ENCODE measurements around the gene SEC61B.
"Not testable (repeated sequence)": the region's sequence is repeated elsewhere in the genome, so short reads cannot be mapped to it uniquely, and the experiment has no call there.

The SEC61B gene

DNA sequence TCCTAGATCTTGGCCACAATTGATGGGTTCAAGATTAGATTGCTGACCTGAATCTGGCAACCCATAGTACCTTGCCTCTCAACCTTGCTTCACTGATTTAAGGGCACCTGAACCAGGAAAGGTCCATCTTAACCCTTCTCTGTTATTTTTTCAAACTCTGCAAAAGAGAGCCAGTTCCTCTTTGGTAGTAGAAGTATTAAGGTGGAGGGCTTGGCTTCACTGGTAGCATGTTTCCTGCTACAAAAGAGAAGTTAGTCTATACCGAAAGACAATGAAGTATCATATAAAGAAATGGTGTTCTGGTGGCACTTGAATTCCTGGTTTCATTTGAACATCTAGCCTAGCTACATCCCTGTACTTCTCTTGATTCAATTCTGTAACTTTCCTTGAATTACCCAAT is 8.9 kb upstream of the SEC61B start:
- ATAC-seq, result no peak

DNA sequence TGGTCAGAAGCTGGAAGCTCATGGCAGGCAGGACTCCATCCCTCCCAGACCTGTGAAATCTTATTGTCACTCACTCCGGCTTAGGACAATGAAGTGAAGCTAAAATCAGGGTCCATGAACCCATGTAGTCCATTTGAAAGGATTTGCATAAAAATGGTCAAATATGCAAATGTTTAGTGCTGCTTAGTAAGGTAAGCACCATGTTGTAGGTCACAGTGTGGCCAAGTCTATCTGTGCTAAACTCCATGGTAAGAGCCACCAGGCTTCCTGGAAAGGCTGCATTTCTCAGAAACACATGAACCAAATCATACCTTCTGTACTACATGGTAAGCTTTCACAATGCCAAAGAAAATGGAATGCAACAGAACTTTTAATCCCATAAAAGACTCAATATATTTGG is 6.0 kb upstream of the SEC61B start:
- Mint-ChIP-seq H3K27ac (no peak overlapping the region), H3K4me1 (peaks cover 43% of the 10 kb centered on the region), H3K36me3 (peaks cover 57% of the 10 kb centered on the region), H3K4me3 (no peak overlapping the region), H3K9me3 (no peaks in the 10 kb centered on the region)
- ATAC-seq (no peak), DNase-seq (ENCODE audit: low spot score in 2 of 2) (no peak)

More for the DNA sequence above, 8.9 kb upstream of the SEC61B start:
- H3K9me3 Mint-ChIP-seq, result peaks cover 11% of the 10 kb centered on the region
- peaks cover 37% of the 10 kb centered on the region for H3K36me3 Mint-ChIP-seq
- no peak overlapping the region for H3K4me3 Mint-ChIP-seq
- H3K4me1 Mint-ChIP-seq, result peaks cover 23% of the 10 kb centered on the region
- DNase-seq (ENCODE audit: low spot score in 2 of 2), result no peak
- H3K27ac Mint-ChIP-seq, result no peak overlapping the region

DNA sequence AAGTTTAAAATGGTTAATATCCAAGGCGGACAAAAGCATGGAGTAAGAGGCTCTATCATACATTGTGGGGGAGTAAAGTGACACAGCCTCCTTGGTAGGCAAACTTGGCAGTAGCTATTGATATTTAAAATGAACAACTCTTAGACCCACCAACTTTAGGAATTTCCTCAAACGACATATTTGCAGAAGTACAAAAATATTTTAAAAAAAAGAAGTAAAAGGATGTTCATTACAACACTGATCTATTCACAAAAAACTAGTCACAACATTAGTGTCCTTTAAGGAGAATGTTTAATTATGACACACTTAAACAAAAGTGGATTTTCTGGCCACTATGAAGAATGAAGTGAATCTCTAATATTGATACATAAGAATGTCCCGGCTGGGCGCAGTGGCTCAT is 2.1 kb upstream of the SEC61B start:
- peak overlapping the region; percentile 100 for H3K4me3 Mint-ChIP-seq
- DNase-seq (ENCODE audit: low spot score in 2 of 2) (no peak), ATAC-seq (no peak)
- peaks cover 60% of the 10 kb centered on the region for H3K4me1 Mint-ChIP-seq
- peaks cover 79% of the 10 kb centered on the region for H3K36me3 Mint-ChIP-seq
- no peaks in the 10 kb centered on the region for H3K9me3 Mint-ChIP-seq
- H3K27ac Mint-ChIP-seq, result peak overlapping the region; percentile 100

DNA sequence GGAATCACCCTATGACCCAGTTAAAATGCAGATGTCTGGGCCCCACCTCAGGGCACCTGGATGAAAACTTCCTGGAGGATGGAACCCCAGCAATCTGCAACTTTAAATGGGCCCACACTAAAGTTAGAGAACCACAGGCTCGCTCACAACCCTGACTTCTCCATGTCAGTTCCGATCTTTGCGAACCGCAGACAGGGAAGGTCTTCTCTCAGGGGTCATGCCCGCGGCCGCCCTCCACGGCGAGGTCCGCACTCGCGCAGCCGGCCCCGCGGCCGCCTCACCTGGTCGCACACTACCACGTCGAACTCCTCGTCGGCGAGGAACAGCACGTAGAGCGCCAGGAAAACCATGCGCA is 839 bp upstream of the SEC61B start:
- Mint-ChIP-seq H3K27ac (peak overlapping the region; percentile 100), H3K4me3 (peak overlapping the region; percentile 100), H3K4me1 (peaks cover 64% of the 10 kb centered on the region), H3K9me3 (no peaks in the 10 kb centered on the region), H3K36me3 (peaks cover 82% of the 10 kb centered on the region)
- ATAC-seq, result no peak
- DNase-seq (ENCODE audit: low spot score in 2 of 2), result no peak

DNA sequence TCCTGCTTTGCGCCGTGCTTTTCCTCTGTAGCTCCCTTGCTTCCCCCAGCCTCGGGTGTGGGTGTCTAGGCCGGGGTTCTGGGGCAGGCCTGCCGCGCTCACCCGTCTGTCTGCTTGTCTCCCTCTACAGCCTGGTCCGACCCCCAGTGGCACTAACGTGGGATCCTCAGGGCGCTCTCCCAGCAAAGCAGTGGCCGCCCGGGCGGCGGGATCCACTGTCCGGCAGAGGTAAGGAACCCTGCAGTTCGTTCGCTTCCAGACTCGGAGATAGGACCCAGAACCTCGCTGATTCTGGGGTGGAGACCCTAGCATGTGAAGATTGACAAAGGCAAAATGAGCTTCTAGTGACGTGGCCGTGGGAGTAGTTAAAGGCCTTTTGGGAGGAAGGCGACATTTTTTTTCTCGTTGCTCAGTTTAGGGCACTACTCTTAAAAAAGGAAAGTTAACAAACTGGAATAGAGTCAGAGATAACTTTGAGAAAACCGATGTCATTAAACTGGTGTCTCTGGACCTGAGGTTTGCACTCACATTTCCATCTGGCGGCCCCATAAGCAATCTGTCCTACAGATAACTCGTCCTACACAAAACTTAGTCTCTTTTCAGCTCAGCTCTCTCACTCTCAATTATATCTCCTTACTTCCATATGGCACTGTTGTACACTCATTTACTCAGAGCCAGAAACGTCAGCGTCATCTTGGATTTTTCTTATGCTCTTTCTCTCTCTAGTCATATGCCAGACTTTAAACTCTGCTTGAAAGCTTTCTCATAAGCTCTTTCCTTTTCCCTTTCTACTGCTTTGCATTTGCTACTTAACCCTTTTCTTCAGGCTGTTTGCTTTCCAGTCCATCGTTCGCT is 561 bp downstream of the SEC61B start:
- Mint-ChIP-seq H3K4me3 (peak overlapping the region; percentile 100), H3K27ac (peak overlapping the region; percentile 100), H3K36me3 (peaks cover 84% of the 10 kb centered on the region), H3K9me3 (no peaks in the 10 kb centered on the region), H3K4me1 (peaks cover 63% of the 10 kb centered on the region)
- ATAC-seq, result peak; percentile 57
- no peak for DNase-seq (ENCODE audit: low spot score in 2 of 2)

DNA sequence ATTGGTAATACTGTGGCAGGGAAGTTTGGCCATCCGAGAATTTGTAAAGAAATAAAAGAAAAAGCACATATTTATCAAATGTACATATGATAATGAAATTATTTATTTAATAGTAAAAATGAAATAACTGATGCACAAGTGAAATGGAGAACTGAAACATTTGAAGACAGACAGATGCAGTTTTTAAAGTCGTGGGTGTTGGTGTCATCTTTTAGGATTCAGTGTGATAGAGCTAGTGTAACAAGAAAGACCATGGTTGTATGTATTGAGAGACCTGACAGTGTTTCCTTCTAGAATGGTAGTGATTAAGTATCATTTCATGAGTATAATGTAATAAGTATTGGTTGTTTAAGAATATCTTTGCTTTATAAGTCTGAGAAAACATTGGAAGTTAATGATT is 2.4 kb downstream of the SEC61B start:
- no peaks in the 10 kb centered on the region for H3K9me3 Mint-ChIP-seq
- H3K27ac Mint-ChIP-seq, result peak overlapping the region; percentile 100
- peaks cover 58% of the 10 kb centered on the region for H3K4me1 Mint-ChIP-seq
- peak overlapping the region; percentile 100 for H3K4me3 Mint-ChIP-seq
- DNase-seq (ENCODE audit: low spot score in 2 of 2) (no peak), ATAC-seq (no peak)
- H3K36me3 Mint-ChIP-seq, result peaks cover 84% of the 10 kb centered on the region

DNA sequence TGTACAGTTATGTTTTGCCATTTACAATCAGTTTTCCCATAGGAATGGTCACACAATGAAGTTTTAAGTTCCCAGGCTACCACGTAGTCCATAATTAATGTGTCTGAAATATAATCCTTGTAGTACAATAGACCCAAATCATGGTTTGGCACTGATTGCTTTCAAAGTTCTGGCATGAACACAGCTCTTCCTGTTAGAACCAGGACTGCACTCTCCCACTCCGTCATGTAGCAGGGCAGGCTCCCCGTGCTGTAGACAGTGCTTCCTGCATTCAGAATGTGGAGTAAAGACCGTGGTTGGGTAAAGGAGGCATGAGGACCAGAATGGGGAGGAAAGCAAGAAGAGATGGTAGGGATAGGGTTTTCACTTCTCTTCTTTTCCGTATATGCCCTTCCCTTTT is 4.0 kb downstream of the SEC61B start:
- Mint-ChIP-seq H3K36me3 (peaks cover 93% of the 10 kb centered on the region), H3K9me3 (no peaks in the 10 kb centered on the region), H3K4me1 (peaks cover 46% of the 10 kb centered on the region), H3K27ac (peak overlapping the region; percentile 100), H3K4me3 (no peak overlapping the region)
- no peak for DNase-seq (ENCODE audit: low spot score in 2 of 2)
- no peak for ATAC-seq

DNA sequence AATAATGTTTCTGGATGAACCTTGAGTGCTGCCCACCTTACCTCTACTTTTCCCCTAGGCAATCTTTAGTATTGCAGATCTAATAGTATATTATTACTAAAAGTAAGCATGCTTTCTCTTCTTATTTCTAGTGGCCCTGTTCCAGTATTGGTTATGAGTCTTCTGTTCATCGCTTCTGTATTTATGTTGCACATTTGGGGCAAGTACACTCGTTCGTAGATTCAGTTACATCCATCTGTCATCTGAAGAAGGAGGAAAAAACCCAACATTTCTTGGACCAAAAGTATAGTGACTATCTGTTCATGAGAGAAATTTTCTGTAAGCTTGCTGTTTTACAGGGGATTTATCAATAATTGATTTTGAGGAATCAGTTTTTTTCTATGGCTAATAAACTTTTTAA is 8.1 kb downstream of the SEC61B start:
- DNase-seq (ENCODE audit: low spot score in 2 of 2) (no peak), ATAC-seq (no peak)
- Mint-ChIP-seq H3K9me3 (no peaks in the 10 kb centered on the region), H3K27ac (no peak overlapping the region), H3K4me1 (peaks cover 26% of the 10 kb centered on the region), H3K4me3 (no peak overlapping the region), H3K36me3 (peaks cover 87% of the 10 kb centered on the region)

DNA sequence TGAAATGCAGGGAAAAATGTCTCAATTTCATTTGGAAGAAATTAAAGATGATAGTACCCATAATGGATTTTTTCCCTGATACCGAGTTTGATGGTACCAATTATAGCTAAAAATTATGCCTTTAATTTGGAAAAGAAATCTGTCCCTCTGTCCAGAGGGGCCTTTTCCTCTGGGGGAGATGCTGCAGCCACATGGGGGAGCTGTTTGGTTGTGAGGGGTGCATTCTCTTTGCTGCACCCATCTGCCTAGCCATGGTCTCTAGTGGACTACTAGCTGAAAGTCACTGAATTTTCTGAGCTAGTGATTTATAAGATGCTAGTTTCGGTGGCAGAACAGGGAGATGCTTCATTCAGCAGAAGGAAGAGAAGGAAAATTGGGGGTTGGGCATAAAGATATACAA is 9.6 kb downstream of the SEC61B start:
- H3K4me1 Mint-ChIP-seq, result peaks cover 25% of the 10 kb centered on the region
- ATAC-seq, result peak; percentile 60
- no peak overlapping the region for H3K4me3 Mint-ChIP-seq
- H3K9me3 Mint-ChIP-seq, result no peaks in the 10 kb centered on the region
- H3K27ac Mint-ChIP-seq, result peak overlapping the region; percentile 16
- peak in 1 of 2 donors; percentile 66 for DNase-seq (ENCODE audit: low spot score in 2 of 2)
- H3K36me3 Mint-ChIP-seq, result peaks cover 72% of the 10 kb centered on the region

DNA sequence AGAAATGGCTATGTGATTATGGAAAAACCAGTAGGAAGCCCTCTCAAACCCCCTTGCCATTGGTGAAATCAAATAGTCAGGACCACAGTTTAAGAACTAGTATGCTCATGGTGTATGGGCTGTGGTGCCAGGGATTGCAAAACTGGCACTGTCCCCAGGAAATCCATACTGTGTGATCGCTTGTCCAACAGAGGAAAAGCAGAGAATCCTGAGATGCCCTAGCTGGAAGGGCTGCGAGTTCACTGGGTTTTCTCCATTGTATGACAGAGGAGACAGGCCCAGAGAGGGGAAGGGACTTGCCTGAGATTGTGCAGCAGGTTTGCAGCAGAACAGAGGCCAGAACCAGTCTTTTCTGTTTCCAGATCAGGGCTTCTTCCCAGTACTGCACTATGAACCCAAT is 12.5 kb downstream of the SEC61B start:
- no peak for ATAC-seq
- DNase-seq (ENCODE audit: low spot score in 2 of 2), result no peak
- H3K9me3 Mint-ChIP-seq, result no peaks in the 10 kb centered on the region
- peak overlapping the region; percentile 33 for H3K27ac Mint-ChIP-seq
- peaks cover 63% of the 10 kb centered on the region for H3K36me3 Mint-ChIP-seq
- peaks cover 23% of the 10 kb centered on the region for H3K4me1 Mint-ChIP-seq
- H3K4me3 Mint-ChIP-seq, result no peak overlapping the region

DNA sequence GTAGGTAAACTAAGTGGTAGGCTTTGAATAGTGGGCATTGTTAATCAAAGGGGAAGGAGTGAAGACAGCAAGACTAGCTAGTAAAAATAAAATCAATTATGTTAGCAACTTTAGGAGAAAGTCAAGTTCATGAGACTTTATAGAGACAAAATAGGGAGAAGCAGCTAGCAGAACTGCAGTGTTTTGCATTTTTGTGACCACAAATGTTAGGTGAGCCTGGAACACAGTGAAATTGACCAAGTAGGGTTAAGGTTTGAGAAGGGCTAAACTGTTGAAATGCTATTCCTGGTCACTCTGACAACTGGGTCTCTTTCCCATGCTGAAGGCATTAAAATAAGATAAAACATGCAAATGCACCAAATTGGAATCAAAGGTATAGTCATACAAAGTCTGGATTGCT is 13.0 kb downstream of the SEC61B start:
- Mint-ChIP-seq H3K9me3 (no peaks in the 10 kb centered on the region), H3K36me3 (peaks cover 58% of the 10 kb centered on the region), H3K4me1 (peaks cover 23% of the 10 kb centered on the region), H3K4me3 (no peak overlapping the region), H3K27ac (peak overlapping the region; percentile 33)
- ATAC-seq (no peak), DNase-seq (ENCODE audit: low spot score in 2 of 2) (no peak)

DNA sequence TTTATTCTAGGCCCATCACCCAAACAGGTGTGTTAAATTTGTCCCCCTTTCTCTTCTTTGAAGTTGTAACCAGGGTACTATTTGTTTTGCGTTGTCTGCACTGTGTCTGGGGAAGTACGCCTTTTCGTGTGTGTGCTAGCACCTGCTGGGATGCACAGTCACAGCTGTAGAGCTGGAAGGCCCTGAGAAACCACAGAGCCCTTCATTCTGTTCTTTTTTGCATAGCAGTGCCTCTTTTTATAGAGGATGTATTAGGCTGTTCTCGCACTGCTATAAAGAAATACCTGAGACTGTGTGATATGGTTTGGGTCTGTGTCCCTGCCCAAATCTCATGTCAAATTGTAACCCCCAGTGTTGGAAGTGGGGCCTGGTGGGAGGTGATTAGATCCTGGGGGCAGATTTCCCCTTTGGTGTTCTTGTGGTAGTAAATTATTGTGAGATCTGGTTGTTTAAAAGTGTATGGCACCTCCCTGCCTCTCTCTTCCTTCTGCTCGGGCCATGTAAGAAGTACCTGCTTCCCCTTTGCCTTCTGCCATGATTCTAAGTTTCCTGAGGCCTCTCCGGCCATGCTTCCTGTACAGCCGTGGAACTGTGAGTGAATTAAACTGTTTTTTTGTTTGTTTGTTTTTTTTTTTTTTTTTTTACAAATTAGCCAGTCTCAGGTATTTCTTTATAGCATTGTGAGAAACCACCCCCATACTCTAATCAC is 14.0 kb downstream of the SEC61B start:
- H3K36me3 Mint-ChIP-seq, result peaks cover 48% of the 10 kb centered on the region
- H3K27ac Mint-ChIP-seq, result peak overlapping the region; percentile 89

DNA sequence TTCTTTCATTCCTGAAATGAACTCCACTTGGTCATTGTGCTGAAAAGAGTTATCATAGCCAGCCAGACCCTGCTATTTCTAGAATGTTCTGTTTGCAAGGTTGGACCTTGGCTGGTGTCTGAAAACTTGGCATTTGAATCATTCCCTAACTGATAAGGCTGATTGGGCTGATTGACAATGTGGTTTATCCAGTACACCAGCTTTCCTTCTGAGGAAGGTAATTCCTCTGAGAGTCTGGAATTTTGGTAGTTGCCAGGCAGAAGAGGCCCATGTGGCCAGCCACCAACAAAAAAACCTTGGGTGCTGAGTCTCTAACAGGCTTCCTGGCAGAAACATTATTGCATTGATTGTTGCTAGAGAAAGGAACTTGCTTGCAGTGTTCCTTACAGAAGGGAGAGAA is 15.3 kb downstream of the SEC61B start:
- H3K9me3 Mint-ChIP-seq, result no peaks in the 10 kb centered on the region
- H3K4me1 Mint-ChIP-seq, result peaks cover 23% of the 10 kb centered on the region
- no peak for DNase-seq (ENCODE audit: low spot score in 2 of 2)
- H3K4me3 Mint-ChIP-seq, result no peak overlapping the region
- H3K27ac Mint-ChIP-seq, result peak overlapping the region; percentile 41
- peaks cover 36% of the 10 kb centered on the region for H3K36me3 Mint-ChIP-seq
- ATAC-seq, result no peak

More for the DNA sequence above, 14.0 kb downstream of the SEC61B start:
- Mint-ChIP-seq H3K9me3 (no peaks in the 10 kb centered on the region), H3K4me1 (peaks cover 23% of the 10 kb centered on the region), H3K4me3 (peak overlapping the region; percentile 32)
- ATAC-seq (peak; percentile 94), DNase-seq (ENCODE audit: low spot score in 2 of 2) (peak in 1 of 2 donors; percentile 76)

DNA sequence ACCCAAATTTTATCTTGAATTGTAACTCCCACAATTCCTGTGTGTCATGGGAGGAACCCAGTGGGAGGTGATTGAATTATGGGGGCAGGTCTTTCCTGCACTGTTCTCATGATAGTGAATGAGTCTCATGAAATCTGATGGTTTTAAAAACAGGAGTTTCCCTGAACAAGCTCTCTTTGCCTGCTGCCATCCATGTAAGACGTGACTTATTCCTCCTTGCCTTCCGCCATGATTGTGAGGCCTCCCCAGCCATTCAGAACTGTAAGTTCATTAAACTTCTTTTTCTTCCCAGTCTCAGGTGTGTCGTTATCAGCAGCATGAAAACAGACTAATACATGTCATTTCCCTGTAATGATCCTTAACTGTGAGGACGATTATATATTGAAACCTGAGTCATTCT is 15.8 kb downstream of the SEC61B start:
- peaks cover 31% of the 10 kb centered on the region for H3K36me3 Mint-ChIP-seq
- H3K27ac Mint-ChIP-seq, result peak overlapping the region; percentile 41
- peaks cover 23% of the 10 kb centered on the region for H3K4me1 Mint-ChIP-seq
- H3K4me3 Mint-ChIP-seq; DNase-seq (ENCODE audit: low spot score in 2 of 2); ATAC-seq; H3K9me3 Mint-ChIP-seq: not testable (repeated sequence)

DNA sequence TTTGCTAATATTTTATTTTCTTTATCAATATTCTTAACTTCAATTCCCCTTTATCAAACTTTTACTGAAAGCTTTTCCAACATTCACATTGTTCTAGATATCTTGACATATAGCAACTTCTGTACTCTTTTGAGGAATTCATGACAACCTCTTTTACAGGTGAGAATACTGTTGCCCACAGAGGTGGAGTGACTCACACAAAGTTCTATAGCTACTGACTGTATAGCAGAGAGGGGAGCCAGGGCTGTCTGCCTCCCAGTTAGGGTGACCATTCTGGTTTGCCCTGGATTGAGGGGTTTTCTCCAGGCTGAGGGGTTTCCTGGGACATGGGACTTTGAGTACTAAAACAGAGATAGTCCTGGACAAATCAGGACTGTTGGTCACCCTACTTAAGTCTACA is 16.2 kb downstream of the SEC61B start:
- H3K9me3 Mint-ChIP-seq, result no peaks in the 10 kb centered on the region
- no peak overlapping the region for H3K4me3 Mint-ChIP-seq
- H3K4me1 Mint-ChIP-seq, result peaks cover 23% of the 10 kb centered on the region
- peak; percentile 55 for ATAC-seq
- peaks cover 26% of the 10 kb centered on the region for H3K36me3 Mint-ChIP-seq
- peak overlapping the region; percentile 41 for H3K27ac Mint-ChIP-seq
- no peak for DNase-seq (ENCODE audit: low spot score in 2 of 2)

Data from stimulated activated effector memory CD8-positive, alpha-beta T cell treated with anti-CD3 and anti-CD28 coated beads, Interleukin-12 subunit alpha, Interleukin-12 subunit beta, amount 100 ng/mL, for 72 hours (primary cell).